NCI-H1436 treated with DMSO at 0.1 percent for 48 hours (cell line): Measurements from ENCODE around the gene CFAP74.
"Not testable (repeated sequence)": the region's sequence is repeated elsewhere in the genome, so short reads cannot be mapped to it uniquely, and the experiment has no call there.

Experiments
- DNase-seq: peaks from one replicate; lab custom pipeline; 2025; lab: John Stamatoyannopoulos, UW

The CFAP74 gene

GRCh38 chr1:1954831-1955441, 48.6 kb downstream of the CFAP74 start:
- no peak for DNase-seq

GRCh38 chr1:1954015-1954414, 49.6 kb downstream of the CFAP74 start:
- no peak for DNase-seq

GRCh38 chr1:1950940-1951339, 52.6 kb downstream of the CFAP74 start:
- DNase-seq: no peak

GRCh38 chr1:1948783-1949182, 54.8 kb downstream of the CFAP74 start:
- DNase-seq: no peak

- no peak for DNase-seq
Measured at GRCh38 chr1:1947493-1947892, 56.1 kb downstream of the CFAP74 start.

GRCh38 chr1:1946540-1946939, 57.0 kb downstream of the CFAP74 start:
- no peak for DNase-seq

- no peak for DNase-seq
Measured at GRCh38 chr1:1945782-1946393, 57.7 kb downstream of the CFAP74 start.

- DNase-seq: no peak
Measured at GRCh38 chr1:1943834-1944570, 59.6 kb downstream of the CFAP74 start.

- no peak for DNase-seq
Measured at GRCh38 chr1:1942753-1943656, 60.6 kb downstream of the CFAP74 start.

GRCh38 chr1:1941868-1942752, 61.5 kb downstream of the CFAP74 start:
- DNase-seq: no peak

GRCh38 chr1:1941211-1941841, 62.3 kb downstream of the CFAP74 start:
- DNase-seq: no peak

- DNase-seq: no peak
Measured at GRCh38 chr1:1940123-1940425, 63.5 kb downstream of the CFAP74 start.

- no peak for DNase-seq
Measured at GRCh38 chr1:1939296-1940122, 64.1 kb downstream of the CFAP74 start.

- no peak for DNase-seq
Measured at GRCh38 chr1:1938613-1939295, 64.8 kb downstream of the CFAP74 start.

- no peak for DNase-seq
Measured at GRCh38 chr1:1938276-1938573, 65.4 kb downstream of the CFAP74 start.

GRCh38 chr1:1937549-1938275, 65.9 kb downstream of the CFAP74 start:
- no peak for DNase-seq

- DNase-seq: no peak
Measured at GRCh38 chr1:1937061-1937460, 66.5 kb downstream of the CFAP74 start.

- DNase-seq: not testable (repeated sequence)
Measured at GRCh38 chr1:1934848-1935247, 68.7 kb downstream of the CFAP74 start.
